Activated CD4-positive, alpha-beta memory T cell treated with anti-CD3 and anti-CD28 coated beads for 36 hours (primary cell): ENCODE results near the gene MAD1L1. TPM values are rescaled to one million over a fixed set of nuclear protein-coding genes. Genes with fewer than 3 reads are reported as not detected.
"Not testable (repeated sequence)": the region's sequence is repeated elsewhere in the genome, so short reads cannot be mapped to it uniquely, and the experiment has no call there.

Source experiments
- CTCF ChIA-PET: fragments of 350-600 bp; sonication (Branson Sonifier 250); formaldehyde crosslinking; loops from one replicate; lab custom pipeline; 2021; ENCODE audit warnings: antibody characterized with exemption, inconsistent platforms; lab: Charles Lee
- POLR2A ChIA-PET: fragments of 350-600 bp; sonication (Branson Sonifier 250); formaldehyde crosslinking; loops from one replicate; lab custom pipeline; 2021; ENCODE audit warnings: antibody characterized with exemption; lab: Charles Lee
- DNase-seq: peaks from one replicate; pipeline ENCODE4 v3.0.0-alpha.2; 2020
- H3K27ac Mint-ChIP-seq: one replicate; pipeline ENCODE4 v1.8.0; 2021; ENCODE audit warnings: mixed read lengths
- H3K27me3 Mint-ChIP-seq: one replicate; pipeline ENCODE4 v1.8.0; 2021; ENCODE audit warnings: mixed read lengths
- H3K36me3 Mint-ChIP-seq: one replicate; pipeline ENCODE4 v1.8.0; 2021; ENCODE audit warnings: mixed read lengths
- H3K4me1 Mint-ChIP-seq: one replicate; pipeline ENCODE4 v1.8.0; 2021; ENCODE audit warnings: low read depth, mixed read lengths
- H3K4me3 Mint-ChIP-seq: one replicate; pipeline ENCODE4 v1.8.0; 2021; ENCODE audit warnings: mild to moderate bottlenecking, mixed read lengths
- H3K9me3 Mint-ChIP-seq: one replicate; pipeline ENCODE4 v1.8.0; 2021; ENCODE audit warnings: mixed read lengths
- intact Hi-C: fragments of 100-400 bp; cut with micrococcal nuclease; formaldehyde crosslinking; loops from one replicate; pipeline ENCODE4 v1.15.1; 2023
- total RNA-seq, 2 experiments: library from RNA; stranded (reverse); gene quantifications; one replicate each; pipeline ENCODE4 v1.2.3, GENCODE V29; 2021

The MAD1L1 gene
- total RNA-seq, 2 experiments from 2014 or later, result 44.4 to 47.8 TPM

GRCh38 chr7:1975581-1975980 is 257.2 kb downstream of the MAD1L1 start:
- H3K4me3 Mint-ChIP-seq, result no peak overlapping the region
- CTCF ChIA-PET, result no interaction called here
- no peaks in the 10 kb centered on the region for H3K9me3 Mint-ChIP-seq
- POLR2A ChIA-PET, result no interaction called here
- no peak overlapping the region for H3K27ac Mint-ChIP-seq
- DNase-seq, result no peak
- peaks cover 4% of the 10 kb centered on the region for H3K4me1 Mint-ChIP-seq
- intact Hi-C loops, result no loop called here
- H3K27me3 Mint-ChIP-seq, result no peaks in the 10 kb centered on the region
- H3K36me3 Mint-ChIP-seq, result peaks cover 6% of the 10 kb centered on the region

- DNase-seq, result no peak
- H3K27me3 Mint-ChIP-seq, result no peaks in the 10 kb centered on the region
- CTCF ChIA-PET, result no interaction called here
- H3K36me3 Mint-ChIP-seq, result peaks cover 6% of the 10 kb centered on the region
- no peaks in the 10 kb centered on the region for H3K9me3 Mint-ChIP-seq
- intact Hi-C loops, result no loop called here
- H3K27ac Mint-ChIP-seq, result no peak overlapping the region
- POLR2A ChIA-PET, result no interaction called here
- H3K4me3 Mint-ChIP-seq, result no peak overlapping the region
- peaks cover 4% of the 10 kb centered on the region for H3K4me1 Mint-ChIP-seq
These were observed 257.6 kb downstream of the MAD1L1 start for GRCh38 chr7:1975179-1975578.

- H3K27me3 Mint-ChIP-seq, result no peaks in the 10 kb centered on the region
- ChIA-PET POLR2A (no interaction called here), CTCF (no interaction called here)
- H3K4me3 Mint-ChIP-seq, result no peak overlapping the region
- H3K9me3 Mint-ChIP-seq, result no peaks in the 10 kb centered on the region
- intact Hi-C loops, result no loop called here
- DNase-seq, result no peak
- H3K36me3 Mint-ChIP-seq, result peaks cover 6% of the 10 kb centered on the region
- H3K27ac Mint-ChIP-seq, result no peak overlapping the region
- peaks cover 9% of the 10 kb centered on the region for H3K4me1 Mint-ChIP-seq
These were observed 258.2 kb downstream of the MAD1L1 start for GRCh38 chr7:1974290-1975101.

GRCh38 chr7:1973321-1974251 is 259.2 kb downstream of the MAD1L1 start:
- DNase-seq, result no peak
- ChIA-PET POLR2A (no interaction called here), CTCF (no interaction called here)
- Mint-ChIP-seq H3K27ac (no peak overlapping the region), H3K4me1 (peaks cover 12% of the 10 kb centered on the region), H3K9me3 (no peaks in the 10 kb centered on the region), H3K36me3 (peaks cover 6% of the 10 kb centered on the region), H3K4me3 (no peak overlapping the region), H3K27me3 (no peaks in the 10 kb centered on the region)
- intact Hi-C loops, result no loop called here

- POLR2A ChIA-PET, result no interaction called here
- Mint-ChIP-seq H3K36me3 (peaks cover 2% of the 10 kb centered on the region), H3K9me3 (no peaks in the 10 kb centered on the region), H3K27me3 (no peaks in the 10 kb centered on the region), H3K4me1 (peaks cover 12% of the 10 kb centered on the region), H3K27ac (no peak overlapping the region), H3K4me3 (no peak overlapping the region)
- DNase-seq, result no peak
- intact Hi-C loops, result no loop called here
- CTCF ChIA-PET, result no interaction called here
These were observed 260.0 kb downstream of the MAD1L1 start for GRCh38 chr7:1972744-1973143.

- Mint-ChIP-seq H3K36me3 (peaks cover 3% of the 10 kb centered on the region), H3K27me3 (no peaks in the 10 kb centered on the region), H3K4me3 (no peak overlapping the region), H3K9me3 (no peaks in the 10 kb centered on the region), H3K4me1 (peaks cover 12% of the 10 kb centered on the region), H3K27ac (no peak overlapping the region)
- DNase-seq, result no peak
- POLR2A ChIA-PET, result no interaction called here
- CTCF ChIA-PET, result no interaction called here
- intact Hi-C loops, result no loop called here
These were observed 260.6 kb downstream of the MAD1L1 start for GRCh38 chr7:1971946-1972654.

- CTCF ChIA-PET, result no interaction called here
These were observed 261.9 kb downstream of the MAD1L1 start for GRCh38 chr7:1970895-1971294.

GRCh38 chr7:1970285-1970660 is 262.5 kb downstream of the MAD1L1 start:
- H3K36me3 Mint-ChIP-seq, H3K27me3 Mint-ChIP-seq, intact Hi-C loops, H3K9me3 Mint-ChIP-seq, DNase-seq, H3K4me3 Mint-ChIP-seq, CTCF ChIA-PET, POLR2A ChIA-PET, H3K27ac Mint-ChIP-seq: not testable (repeated sequence)
- H3K4me1 Mint-ChIP-seq, result peaks cover 12% of the 10 kb centered on the region

More at GRCh38 chr7:1970895-1971294, 261.9 kb downstream of the MAD1L1 start:
- Mint-ChIP-seq H3K4me3 (no peak overlapping the region), H3K27ac (no peak overlapping the region), H3K9me3 (no peaks in the 10 kb centered on the region), H3K27me3 (no peaks in the 10 kb centered on the region), H3K4me1 (peaks cover 12% of the 10 kb centered on the region), H3K36me3 (peaks cover 3% of the 10 kb centered on the region)
- DNase-seq, result no peak
- POLR2A ChIA-PET, result no interaction called here
- intact Hi-C loops, result no loop called here

- DNase-seq, result no peak
These were observed 263.1 kb downstream of the MAD1L1 start for GRCh38 chr7:1969459-1970284.

GRCh38 chr7:1968397-1969111 is 264.2 kb downstream of the MAD1L1 start:
- no peak for DNase-seq
- ChIA-PET POLR2A (no interaction called here), CTCF (no interaction called here)
- Mint-ChIP-seq H3K27ac (no peak overlapping the region), H3K36me3 (peaks cover 6% of the 10 kb centered on the region), H3K4me1 (peaks cover 7% of the 10 kb centered on the region), H3K27me3 (no peaks in the 10 kb centered on the region), H3K4me3 (no peak overlapping the region), H3K9me3 (no peaks in the 10 kb centered on the region)
- intact Hi-C loops, result no loop called here

More at GRCh38 chr7:1969459-1970284, 263.1 kb downstream of the MAD1L1 start:
- POLR2A ChIA-PET, result no interaction called here
- Mint-ChIP-seq H3K27ac (no peak overlapping the region), H3K27me3 (no peaks in the 10 kb centered on the region), H3K36me3 (peaks cover 3% of the 10 kb centered on the region), H3K4me3 (no peak overlapping the region), H3K9me3 (no peaks in the 10 kb centered on the region), H3K4me1 (peaks cover 12% of the 10 kb centered on the region)
- intact Hi-C loops, result no loop called here
- CTCF ChIA-PET, result no interaction called here
